Endothelial cell of umbilical vein (primary cell): Measurements from ENCODE around the gene TTBK1. TPM values are rescaled to one million over a fixed set of nuclear protein-coding genes. Genes with fewer than 3 reads are reported as not detected.

ENCODE experiments used
- BruUV-seq: library from RNA; stranded (reverse); fragments of 400-500 nt; replicated peaks from 2 replicates; lab custom pipeline; 2021; lab: Mats Ljungman, UMichigan
- CTCF ChIA-PET: fragments of 300-600, 350-600 bp; sonication (Branson Sonifier 250); formaldehyde crosslinking; loops from one replicate; lab custom pipeline; 2021; ENCODE audit warnings: antibody characterized with exemption, inconsistent platforms; lab: Charles Lee
- POLR2A ChIA-PET: fragments of 300-600, 350-600 bp; sonication (Branson Sonifier 250); formaldehyde crosslinking; loops from one replicate; lab custom pipeline; 2021; ENCODE audit warnings: antibody characterized with exemption, inconsistent platforms; lab: Charles Lee
- DNase-seq: peaks from one replicate; pipeline ENCODE4 v3.0.0-alpha.2; 2011; ENCODE audit warnings: low read depth, low spot score
- FAIRE-seq: peaks from 2 replicates; lab custom pipeline; 2011; peaks lifted over from hg19 to GRCh38; lab: Jason Lieb, UNC
- H2AFZ ChIP-seq: 2 replicates; pipeline ENCODE4 v1.6.0; 2012; ENCODE audit warnings: low read depth, low read length, control low read depth, inconsistent platforms
- H3K27ac ChIP-seq: 2 replicates; pipeline ENCODE4 v1.5.1; 2011; ENCODE audit warnings: low read depth, mild to moderate bottlenecking, control low read depth, low read length, moderate library complexity; ENCODE audit not compliant: insufficient read depth
- H3K27me3 ChIP-seq, 2 experiments: 2 replicates each; pipeline versions ENCODE4 v1.6.0 to v1.6.1; 2011; ENCODE audit warnings: low read length in 2 of 2, mixed read lengths in 1 of 2; ENCODE audit not compliant: control insufficient read depth in 2 of 2, insufficient read depth in 2 of 2
- H3K36me3 ChIP-seq, 2 experiments: 2 replicates in 1 of 2; 3 replicates in 1 of 2; pipeline ENCODE4 v1.5.1; 2011; ENCODE audit warnings: low read length in 2 of 2, mild to moderate bottlenecking in 1 of 2, moderate library complexity in 1 of 2; ENCODE audit not compliant: control insufficient read depth in 2 of 2, insufficient read depth in 2 of 2; ENCODE audit errors: extremely low read depth in 1 of 2
- H3K4me1 ChIP-seq: 3 replicates; pipeline ENCODE4 v1.5.1; 2011; ENCODE audit warnings: mild to moderate bottlenecking, low read length; ENCODE audit not compliant: control insufficient read depth, insufficient read depth; ENCODE audit errors: extremely low read depth
- H3K4me2 ChIP-seq: 2 replicates; pipeline ENCODE4 v1.6.1; 2011; ENCODE audit warnings: low read length, control low read depth, mixed read lengths; ENCODE audit not compliant: insufficient read depth
- H3K4me3 ChIP-seq, 3 experiments: fragments of 200-600 bp in 1 of 3; sonication (generic), shearing (Covaris generic) in 1 of 3; replicated peaks in 1 of 3; 2 replicates each; pipeline ENCODE4 v1.5.1; 2011 to 2016; ENCODE audit warnings: control low read depth in 3 of 3, low read length in 3 of 3, mild to moderate bottlenecking in 2 of 3, inconsistent platforms in 1 of 3, low read depth in 1 of 3, moderate library complexity in 1 of 3; ENCODE audit not compliant: insufficient read depth in 1 of 3
- H3K79me2 ChIP-seq: 2 replicates; pipeline ENCODE4 v1.6.0; 2012; ENCODE audit warnings: low read length, inconsistent platforms; ENCODE audit not compliant: control insufficient read depth, insufficient read depth
- H3K9ac ChIP-seq: replicated peaks from 2 replicates; pipeline ENCODE3; 2011; ENCODE audit warnings: low read length, control low read depth; ENCODE audit not compliant: insufficient read depth; ENCODE audit errors: extremely low read depth
- H3K9me1 ChIP-seq: replicated peaks from 3 replicates; pipeline ENCODE4 v1.6.0; 2011; ENCODE audit warnings: mild to moderate bottlenecking, low read length; ENCODE audit not compliant: control insufficient read depth, insufficient read depth; ENCODE audit errors: extremely low read depth
- H3K9me3 ChIP-seq: replicated peaks from 2 replicates; pipeline ENCODE4 v1.5.1; 2012; ENCODE audit warnings: low read length, inconsistent platforms; ENCODE audit not compliant: control insufficient read depth, insufficient read depth
- H4K20me1 ChIP-seq: replicated peaks from 2 replicates; pipeline ENCODE3; 2011; ENCODE audit warnings: mild to moderate bottlenecking, low read length; ENCODE audit not compliant: control insufficient read depth, insufficient read depth; ENCODE audit errors: extremely low read depth
- EZH2 ChIP-seq: IDR thresholded peaks from 2 replicates; pipeline ENCODE4 v1.6.1; 2012; ENCODE audit warnings: borderline replicate concordance, low read depth, mild to moderate bottlenecking, moderate library complexity, low read length, inconsistent platforms; ENCODE audit not compliant: severe bottlenecking
- FOS ChIP-seq: IDR thresholded peaks from 2 replicates; pipeline ENCODE4 v1.6.1; 2011; ENCODE audit warnings: mild to moderate bottlenecking, low read length, moderate library complexity, borderline replicate concordance; ENCODE audit not compliant: insufficient read depth
- GATA2 ChIP-seq: IDR thresholded peaks from 2 replicates; pipeline ENCODE4 v1.7.0; 2011; ENCODE audit warnings: low read depth, mild to moderate bottlenecking, moderate library complexity, mixed read lengths, low read length; ENCODE audit not compliant: insufficient read length, insufficient read depth
- JUN ChIP-seq: IDR thresholded peaks from 2 replicates; pipeline ENCODE4 v1.6.1; 2011; ENCODE audit warnings: borderline replicate concordance, low read depth; ENCODE audit not compliant: insufficient read length, insufficient read depth
- MYC ChIP-seq: IDR thresholded peaks from one replicate; pipeline ENCODE4 v1.6.1; 2011; ENCODE audit warnings: mild to moderate bottlenecking, low read depth, low read length
- POLR2A ChIP-seq: IDR thresholded peaks from 2 replicates; pipeline ENCODE4 v1.6.1; 2012; ENCODE audit warnings: low read depth, mild to moderate bottlenecking, control low read depth, low read length
- POLR2AphosphoS5 ChIP-seq: IDR thresholded peaks from 2 replicates; pipeline ENCODE4 v1.6.1; 2012; ENCODE audit warnings: low read depth, mild to moderate bottlenecking, control low read depth, low read length, moderate library complexity; ENCODE audit not compliant: insufficient read depth
- dilution Hi-C: fragments of 300-500 bp; cut with MboI; formaldehyde crosslinking; loops from one replicate; pipeline ENCODE4 v1.15.0; 2019; ENCODE audit warnings: low sequenced_read_pairs; ENCODE audit not compliant: extremely low pct_ligation_motif_present
- intact Hi-C: fragments of 100-400 bp; cut with micrococcal nuclease; formaldehyde crosslinking; loops from one replicate; pipeline ENCODE4 v1.10.0; 2022
- polyA plus RNA-seq, 4 experiments: library from polyadenylated mRNA; depleted of rRNA in 3 of 4; stranded (reverse) in 3 of 4; unstranded in 1 of 4; fragments of >200 nt; gene quantifications; 2 replicates each; pipeline versions ENCODE4 v1.2.1 to v1.2.3, GENCODE V29; 2011 to 2012; ENCODE audit warnings: missing spikeins in 1 of 4
- total RNA-seq: library from RNA; stranded (reverse); gene quantifications from 2 replicates; pipeline ENCODE4 v1.2.3, GENCODE V29; 2021
- TF ChIP-seq, protein P1 (sequence below), 2 donors: IDR thresholded peaks; 1 replicate in 1 of 2; 2 replicates in 1 of 2; pipeline ENCODE4 v1.5.1; 2011; ENCODE audit warnings: low read length in 2 of 2, mild to moderate bottlenecking in 2 of 2, moderate library complexity in 2 of 2, control low read depth in 1 of 2, inconsistent platforms in 1 of 2, low read depth in 1 of 2; ENCODE audit not compliant: insufficient read depth in 1 of 2; ENCODE audit errors: extremely low read depth in 1 of 2
- TF ChIP-seq, protein P2 (sequence below): IDR thresholded peaks from 2 replicates; pipeline ENCODE4 v1.6.1; 2011; ENCODE audit not compliant: insufficient read depth, insufficient read length

TTBK1 gene
- total and polyA plus RNA-seq, 2 donors (not counting 3 experiments of a cell fraction or from before 2014, with no cell fraction given): 0.06 TPM; not detected in 1

DNA sequence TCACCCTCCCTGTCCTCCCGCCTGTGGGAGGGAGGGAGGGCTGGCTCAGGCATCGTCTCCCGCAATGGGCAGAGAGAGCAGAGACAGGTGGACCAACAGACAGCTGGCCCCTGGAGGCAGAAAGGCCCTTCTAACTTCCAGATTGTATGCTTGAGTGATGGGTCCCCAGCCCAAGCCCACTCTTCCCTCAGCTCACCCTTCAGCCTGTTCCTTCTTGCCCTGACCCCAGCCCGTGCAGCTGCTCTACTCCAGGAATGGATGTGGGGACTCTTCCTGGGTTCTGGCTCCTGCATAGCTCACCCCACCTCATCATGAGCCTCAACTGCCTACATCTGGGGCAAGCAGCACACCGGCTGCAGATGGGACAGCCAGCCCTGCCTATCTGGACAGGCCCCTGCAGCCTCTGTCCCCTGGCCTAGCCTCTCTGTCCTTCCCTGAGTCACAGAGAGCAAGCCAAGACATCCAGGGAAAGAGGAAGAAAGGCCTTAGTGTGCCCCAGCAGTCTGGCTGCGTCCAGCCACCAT is 43.2 kb downstream of the TTBK1 start:
- no TSS peak for BruUV-seq
- intact Hi-C loops: no loop called here
- no peak for FAIRE-seq

More for the DNA sequence above, 43.2 kb downstream of the TTBK1 start:
- H3K9me1 ChIP-seq: no peaks in the 10 kb centered on the region
- no peak overlapping the region for H2AFZ ChIP-seq
- CTCF ChIA-PET: interaction anchor here (1.2 kb wide), 1 partner anchor 57 kb away, joined by 3 read pairs; the partner anchor contains the start of gene DNPH1
- dilution Hi-C loops: no loop called here
- no peaks in the 10 kb centered on the region for H3K4me1 ChIP-seq
- H3K36me3 ChIP-seq: no peaks in the 10 kb centered on the region
- H3K27ac ChIP-seq: no peak overlapping the region
- no peak overlapping the region for H3K4me3 ChIP-seq
- DNase-seq: no peak
- H4K20me1 ChIP-seq: no peaks in the 10 kb centered on the region
- H3K9me3 ChIP-seq: no peaks in the 10 kb centered on the region
- no peak for TF ChIP-seq EZH2
- TF ChIP-seq POLR2A: no peak
- TF ChIP-seq POLR2AphosphoS5: no peak
- TF ChIP-seq GATA2: no peak
- TF ChIP-seq, protein P1, sequence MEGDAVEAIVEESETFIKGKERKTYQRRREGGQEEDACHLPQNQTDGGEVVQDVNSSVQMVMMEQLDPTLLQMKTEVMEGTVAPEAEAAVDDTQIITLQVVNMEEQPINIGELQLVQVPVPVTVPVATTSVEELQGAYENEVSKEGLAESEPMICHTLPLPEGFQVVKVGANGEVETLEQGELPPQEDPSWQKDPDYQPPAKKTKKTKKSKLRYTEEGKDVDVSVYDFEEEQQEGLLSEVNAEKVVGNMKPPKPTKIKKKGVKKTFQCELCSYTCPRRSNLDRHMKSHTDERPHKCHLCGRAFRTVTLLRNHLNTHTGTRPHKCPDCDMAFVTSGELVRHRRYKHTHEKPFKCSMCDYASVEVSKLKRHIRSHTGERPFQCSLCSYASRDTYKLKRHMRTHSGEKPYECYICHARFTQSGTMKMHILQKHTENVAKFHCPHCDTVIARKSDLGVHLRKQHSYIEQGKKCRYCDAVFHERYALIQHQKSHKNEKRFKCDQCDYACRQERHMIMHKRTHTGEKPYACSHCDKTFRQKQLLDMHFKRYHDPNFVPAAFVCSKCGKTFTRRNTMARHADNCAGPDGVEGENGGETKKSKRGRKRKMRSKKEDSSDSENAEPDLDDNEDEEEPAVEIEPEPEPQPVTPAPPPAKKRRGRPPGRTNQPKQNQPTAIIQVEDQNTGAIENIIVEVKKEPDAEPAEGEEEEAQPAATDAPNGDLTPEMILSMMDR (IDR thresholded peaks at IDR 0.05; ENCODE audit: extremely low read depth in 1 of 2, insufficient read depth in 1 of 2, low read depth in 1 of 2, low read length in 2 of 2): no peak
- TF ChIP-seq JUN: no peak
- TF ChIP-seq, protein P2, sequence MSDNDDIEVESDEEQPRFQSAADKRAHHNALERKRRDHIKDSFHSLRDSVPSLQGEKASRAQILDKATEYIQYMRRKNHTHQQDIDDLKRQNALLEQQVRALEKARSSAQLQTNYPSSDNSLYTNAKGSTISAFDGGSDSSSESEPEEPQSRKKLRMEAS: no peak
- TF ChIP-seq FOS: no peak
- no peak for TF ChIP-seq MYC
- H3K4me2 ChIP-seq: no peak overlapping the region
- peaks cover 5 to 14% of the 10 kb centered on the region in 2 experiments for H3K27me3 ChIP-seq
- no peaks in the 10 kb centered on the region for H3K79me2 ChIP-seq
- H3K9ac ChIP-seq: no peak overlapping the region
- POLR2A ChIA-PET: no interaction called here
